NB4 (cell line): Measurements from ENCODE around the gene SPATA17.

Experiments
- MYC ChIP-seq: IDR thresholded peaks from 2 replicates; pipeline ENCODE4 v1.6.1; 2011; ENCODE audit warnings: low read depth, low read length
- POLR2A ChIP-seq: IDR thresholded peaks from 2 replicates; pipeline ENCODE4 v1.6.1; 2011; ENCODE audit warnings: mild to moderate bottlenecking; ENCODE audit not compliant: insufficient read length; ENCODE audit errors: extremely low read depth
- TF ChIP-seq, protein P1 (sequence below): IDR thresholded peaks from one replicate; pipeline ENCODE4 v1.5.1; 2012; ENCODE audit warnings: low read depth, low read length
- TF ChIP-seq, protein P2 (sequence below): IDR thresholded peaks from 2 replicates; pipeline ENCODE4 v1.6.1; 2011; ENCODE audit warnings: low read depth, low read length

DNA sequence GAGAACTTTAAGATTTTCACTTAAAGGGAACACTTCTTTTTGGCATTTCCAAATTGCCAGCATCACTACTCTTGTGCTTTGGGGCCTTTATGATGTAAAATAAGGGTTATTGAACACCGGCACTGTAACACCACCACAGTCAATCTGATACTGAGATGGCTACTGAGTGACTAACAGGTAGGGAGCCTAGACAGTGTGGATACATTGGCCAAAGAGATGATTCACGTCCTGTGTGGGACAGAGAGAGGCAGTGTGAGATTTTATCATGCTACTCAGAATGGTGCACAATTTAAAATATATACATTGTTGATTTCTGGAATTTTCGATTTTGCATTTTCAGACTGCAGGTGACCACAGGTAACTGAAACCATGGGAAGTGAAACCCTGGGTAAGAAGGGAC, 261.6 kb downstream of the SPATA17 start:
- TF ChIP-seq, protein P1, sequence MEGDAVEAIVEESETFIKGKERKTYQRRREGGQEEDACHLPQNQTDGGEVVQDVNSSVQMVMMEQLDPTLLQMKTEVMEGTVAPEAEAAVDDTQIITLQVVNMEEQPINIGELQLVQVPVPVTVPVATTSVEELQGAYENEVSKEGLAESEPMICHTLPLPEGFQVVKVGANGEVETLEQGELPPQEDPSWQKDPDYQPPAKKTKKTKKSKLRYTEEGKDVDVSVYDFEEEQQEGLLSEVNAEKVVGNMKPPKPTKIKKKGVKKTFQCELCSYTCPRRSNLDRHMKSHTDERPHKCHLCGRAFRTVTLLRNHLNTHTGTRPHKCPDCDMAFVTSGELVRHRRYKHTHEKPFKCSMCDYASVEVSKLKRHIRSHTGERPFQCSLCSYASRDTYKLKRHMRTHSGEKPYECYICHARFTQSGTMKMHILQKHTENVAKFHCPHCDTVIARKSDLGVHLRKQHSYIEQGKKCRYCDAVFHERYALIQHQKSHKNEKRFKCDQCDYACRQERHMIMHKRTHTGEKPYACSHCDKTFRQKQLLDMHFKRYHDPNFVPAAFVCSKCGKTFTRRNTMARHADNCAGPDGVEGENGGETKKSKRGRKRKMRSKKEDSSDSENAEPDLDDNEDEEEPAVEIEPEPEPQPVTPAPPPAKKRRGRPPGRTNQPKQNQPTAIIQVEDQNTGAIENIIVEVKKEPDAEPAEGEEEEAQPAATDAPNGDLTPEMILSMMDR, result no peak
- no peak for TF ChIP-seq POLR2A
- no peak for TF ChIP-seq MYC
- TF ChIP-seq, protein P2, sequence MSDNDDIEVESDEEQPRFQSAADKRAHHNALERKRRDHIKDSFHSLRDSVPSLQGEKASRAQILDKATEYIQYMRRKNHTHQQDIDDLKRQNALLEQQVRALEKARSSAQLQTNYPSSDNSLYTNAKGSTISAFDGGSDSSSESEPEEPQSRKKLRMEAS, result no peak
